MM.1S (cell line): Measurements from ENCODE around the gene CSF2RB.

Experiments
- DNase-seq: peaks from one replicate; pipeline ENCODE4 v3.0.0-alpha.2; 2015
- H2AFZ ChIP-seq: fragments of 300-600 bp; sonication (generic); 2 replicates; pipeline ENCODE4 v1.6.0; 2016; ENCODE audit warnings: antibody characterized with exemption, low read length
- H3F3A ChIP-seq: fragments of 300-600 bp; sonication (generic); 2 replicates; pipeline ENCODE4 v1.6.1; 2016; ENCODE audit warnings: mild to moderate bottlenecking, antibody characterized with exemption, low read length, moderate library complexity, mixed read lengths; ENCODE audit not compliant: insufficient read depth
- H3K27ac ChIP-seq: fragments of 300-600 bp; sonication (generic); 2 replicates; pipeline ENCODE4 v1.5.1; 2016; ENCODE audit warnings: mild to moderate bottlenecking, low read length
- H3K27me3 ChIP-seq: fragments of 300-600 bp; sonication (generic); replicated peaks from 2 replicates; pipeline ENCODE4 v1.6.0; 2016; ENCODE audit warnings: low read length; ENCODE audit not compliant: insufficient read depth
- H3K36me3 ChIP-seq: fragments of 300-600 bp; sonication (generic); replicated peaks from 2 replicates; pipeline ENCODE4 v1.6.1; 2016; ENCODE audit warnings: mild to moderate bottlenecking, low read length, mixed read lengths; ENCODE audit not compliant: insufficient read depth
- H3K4me1 ChIP-seq: fragments of 300-600 bp; sonication (generic); 2 replicates; pipeline ENCODE4 v1.6.1; 2016; ENCODE audit warnings: low read length, mixed read lengths
- H3K4me2 ChIP-seq: fragments of 300-600 bp; sonication (generic); 2 replicates; pipeline ENCODE4 v1.6.0; 2016; ENCODE audit warnings: low read depth, low read length
- H3K4me3 ChIP-seq: fragments of 300-600 bp; sonication (generic); 2 replicates; pipeline ENCODE4 v1.5.1; 2016; ENCODE audit warnings: low read length, mixed read lengths
- H3K79me2 ChIP-seq: fragments of 300-600 bp; sonication (generic); 2 replicates; pipeline ENCODE4 v1.6.1; 2016; ENCODE audit warnings: mixed run types, low read length, mixed read lengths
- H3K9ac ChIP-seq: fragments of 300-600 bp; sonication (generic); 2 replicates; pipeline ENCODE4 v1.6.1; 2016; ENCODE audit warnings: low read length, mixed read lengths
- H3K9me2 ChIP-seq: fragments of 300-600 bp; sonication (generic); replicated peaks from 2 replicates; pipeline ENCODE4 v1.6.1; 2016; ENCODE audit warnings: mild to moderate bottlenecking, low read length, mixed read lengths; ENCODE audit not compliant: insufficient read depth
- H3K9me3 ChIP-seq: fragments of 300-600 bp; sonication (generic); replicated peaks from 2 replicates; pipeline ENCODE4 v1.6.1; 2016; ENCODE audit warnings: mild to moderate bottlenecking, low read length, mixed read lengths; ENCODE audit not compliant: insufficient read depth
- H4K20me1 ChIP-seq: fragments of 300-600 bp; sonication (generic); 2 replicates; pipeline ENCODE4 v1.6.1; 2016; ENCODE audit warnings: mild to moderate bottlenecking, low read length, moderate library complexity, mixed read lengths; ENCODE audit not compliant: insufficient read depth
- EZH2 ChIP-seq: fragments of 300-600 bp; sonication (generic); optimal IDR thresholded peaks from 2 replicates; pipeline ENCODE3; 2017; ENCODE audit warnings: low read depth, mild to moderate bottlenecking, antibody characterized with exemption, low read length, mixed read lengths
- EZH2phosphoT487 ChIP-seq: fragments of 300-600 bp; sonication (generic); IDR thresholded peaks from 2 replicates; pipeline ENCODE4 v1.6.1; 2018; ENCODE audit warnings: antibody characterized with exemption, low read length
- TF ChIP-seq, protein P1 (sequence below): fragments of 300-600 bp; sonication (generic); IDR thresholded peaks from 2 replicates; pipeline ENCODE4 v1.5.1; 2016; ENCODE audit warnings: antibody characterized with exemption, low read length, mixed read lengths

The CSF2RB gene

DNA sequence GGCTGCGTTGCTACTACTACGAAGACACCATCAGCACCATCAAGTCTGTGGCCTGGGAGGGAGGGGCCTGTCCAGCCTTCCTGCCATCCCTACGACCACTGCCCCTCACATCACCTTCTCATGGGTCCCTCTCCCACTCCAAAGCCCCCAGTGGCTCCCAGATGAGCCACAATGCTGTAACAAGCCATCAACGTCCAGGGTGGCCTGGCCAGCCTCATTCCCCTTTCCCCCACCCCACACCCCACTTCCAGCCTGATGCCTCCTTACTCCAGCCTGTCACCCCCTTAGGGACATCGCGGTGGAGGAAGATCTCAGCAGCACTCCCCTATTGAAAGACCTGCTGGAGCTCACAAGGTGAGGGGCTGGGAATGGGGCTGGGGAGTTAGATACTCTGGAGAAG, 37.7 kb upstream of the CSF2RB start:
- DNase-seq: no peak
- Histone ChIP-seq H3K36me3 (no peaks in the 10 kb centered on the region), H3K79me2 (no peaks in the 10 kb centered on the region), H3K27ac (no peak overlapping the region), H3K9ac (no peak overlapping the region), H3K9me3 (no peaks in the 10 kb centered on the region), H3K4me3 (no peak overlapping the region), H4K20me1 (no peaks in the 10 kb centered on the region), H3K4me1 (peaks cover 20% of the 10 kb centered on the region), H2AFZ (no peak overlapping the region), H3K4me2 (no peak overlapping the region), H3K9me2 (no peaks in the 10 kb centered on the region), H3K27me3 (no peaks in the 10 kb centered on the region), H3F3A (peaks cover 31% of the 10 kb centered on the region)
- TF ChIP-seq EZH2 (no peak), EZH2phosphoT487 (no peak)
- TF ChIP-seq, protein P1, sequence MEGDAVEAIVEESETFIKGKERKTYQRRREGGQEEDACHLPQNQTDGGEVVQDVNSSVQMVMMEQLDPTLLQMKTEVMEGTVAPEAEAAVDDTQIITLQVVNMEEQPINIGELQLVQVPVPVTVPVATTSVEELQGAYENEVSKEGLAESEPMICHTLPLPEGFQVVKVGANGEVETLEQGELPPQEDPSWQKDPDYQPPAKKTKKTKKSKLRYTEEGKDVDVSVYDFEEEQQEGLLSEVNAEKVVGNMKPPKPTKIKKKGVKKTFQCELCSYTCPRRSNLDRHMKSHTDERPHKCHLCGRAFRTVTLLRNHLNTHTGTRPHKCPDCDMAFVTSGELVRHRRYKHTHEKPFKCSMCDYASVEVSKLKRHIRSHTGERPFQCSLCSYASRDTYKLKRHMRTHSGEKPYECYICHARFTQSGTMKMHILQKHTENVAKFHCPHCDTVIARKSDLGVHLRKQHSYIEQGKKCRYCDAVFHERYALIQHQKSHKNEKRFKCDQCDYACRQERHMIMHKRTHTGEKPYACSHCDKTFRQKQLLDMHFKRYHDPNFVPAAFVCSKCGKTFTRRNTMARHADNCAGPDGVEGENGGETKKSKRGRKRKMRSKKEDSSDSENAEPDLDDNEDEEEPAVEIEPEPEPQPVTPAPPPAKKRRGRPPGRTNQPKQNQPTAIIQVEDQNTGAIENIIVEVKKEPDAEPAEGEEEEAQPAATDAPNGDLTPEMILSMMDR: no peak

DNA sequence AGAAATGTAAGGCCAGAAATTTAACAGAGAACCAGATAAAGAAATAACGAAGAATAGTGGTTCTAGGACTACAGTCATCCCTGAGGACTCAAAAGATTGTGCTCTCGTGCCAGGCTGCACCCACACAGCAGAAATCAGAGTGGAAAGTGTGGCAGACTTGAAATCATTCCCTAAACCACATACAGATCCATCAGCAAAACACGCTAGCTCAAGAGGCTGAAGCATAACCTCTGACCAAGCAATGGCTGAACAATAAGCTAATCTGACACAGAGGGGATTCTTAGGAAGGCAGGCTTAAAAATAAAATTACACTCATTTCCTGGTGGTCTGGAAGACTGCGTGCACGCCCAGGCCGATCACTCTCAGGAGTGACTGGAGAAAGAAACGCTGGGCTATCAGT, 33.7 kb upstream of the CSF2RB start:
- Histone ChIP-seq H3K4me2 (no peak overlapping the region), H3K27me3 (no peaks in the 10 kb centered on the region), H3K27ac (no peak overlapping the region), H3K36me3 (no peaks in the 10 kb centered on the region), H3K9me2 (no peaks in the 10 kb centered on the region), H3K9ac (no peak overlapping the region), H3K4me3 (no peak overlapping the region), H3K79me2 (no peaks in the 10 kb centered on the region), H3K4me1 (peaks cover under 1% of the 10 kb centered on the region; the same call in 1 of the 2 replicates), H4K20me1 (no peaks in the 10 kb centered on the region), H3K9me3 (no peaks in the 10 kb centered on the region), H2AFZ (no peak overlapping the region), H3F3A (0 out of 2 replicates have a peak, but pooled peaks cover under 1% of the 10 kb centered on the region)
- DNase-seq: no peak
- TF ChIP-seq EZH2 (no peak), EZH2phosphoT487 (no peak)
- TF ChIP-seq, protein P1: no peak

DNA sequence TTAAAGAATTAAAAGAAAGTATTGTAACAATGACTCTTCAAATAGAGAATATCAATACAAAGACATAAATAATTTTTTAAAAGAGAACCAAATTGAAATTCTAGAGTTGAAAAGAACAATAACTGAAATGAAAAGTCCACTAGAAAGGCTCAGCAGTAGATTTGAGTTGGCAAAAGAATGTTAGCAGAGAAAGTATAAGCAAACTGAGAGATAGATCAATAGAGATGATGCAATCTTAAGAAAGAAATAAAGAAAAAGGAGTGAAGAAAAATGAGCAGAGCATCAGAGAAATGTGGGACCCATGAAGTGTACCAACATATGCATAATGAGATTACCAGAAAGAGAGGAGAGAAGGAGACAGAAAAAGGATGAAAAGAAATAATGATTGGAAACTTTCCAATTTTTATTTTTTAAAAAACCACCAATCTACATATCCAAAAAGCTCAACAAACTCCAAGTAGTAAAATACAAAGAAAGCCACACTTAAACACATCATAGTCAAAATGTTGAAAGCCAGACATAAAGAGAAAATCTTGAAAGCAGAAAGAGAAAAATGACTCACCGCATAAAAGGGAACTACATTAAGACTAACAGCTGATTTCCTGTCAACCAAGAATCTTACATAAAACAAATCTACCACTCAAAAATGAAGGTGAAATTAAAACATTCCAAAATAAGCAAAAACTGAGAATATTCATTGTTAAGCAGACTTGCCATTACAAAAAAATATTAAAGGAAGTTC, 31.8 kb upstream of the CSF2RB start:
- Histone ChIP-seq H3K9me3 (no peaks in the 10 kb centered on the region), H2AFZ (no peak overlapping the region), H3K9ac (no peak overlapping the region), H3K27me3 (no peaks in the 10 kb centered on the region), H4K20me1 (no peaks in the 10 kb centered on the region), H3K4me2 (no peak overlapping the region), H3K27ac (no peak overlapping the region), H3F3A (no peaks in the 10 kb centered on the region), H3K9me2 (no peaks in the 10 kb centered on the region), H3K79me2 (no peaks in the 10 kb centered on the region), H3K36me3 (no peaks in the 10 kb centered on the region), H3K4me1 (no peaks in the 10 kb centered on the region), H3K4me3 (no peak overlapping the region)
- no peak for DNase-seq
- no peak for TF ChIP-seq EZH2phosphoT487
- TF ChIP-seq, protein P1: no peak
